Stimulated activated CD8-positive, alpha-beta memory T cell treated with anti-CD3 and anti-CD28 coated beads, Interleukin-15, amount 100 ng/mL, for 1 hour (primary cell): ENCODE data around the gene JUN.

Experiments
- DNase-seq: peaks from one replicate; pipeline ENCODE4 v3.0.0-alpha.2; 2020; ENCODE audit warnings: low read depth

The JUN gene

GRCh38 chr1:58762806-58763205, 21.0 kb downstream of the JUN start:
- DNase-seq: no peak

GRCh38 chr1:58755468-58755872, 28.4 kb downstream of the JUN start:
- no peak for DNase-seq

GRCh38 chr1:58754683-58755467, 29.0 kb downstream of the JUN start:
- DNase-seq: no peak

DNA sequence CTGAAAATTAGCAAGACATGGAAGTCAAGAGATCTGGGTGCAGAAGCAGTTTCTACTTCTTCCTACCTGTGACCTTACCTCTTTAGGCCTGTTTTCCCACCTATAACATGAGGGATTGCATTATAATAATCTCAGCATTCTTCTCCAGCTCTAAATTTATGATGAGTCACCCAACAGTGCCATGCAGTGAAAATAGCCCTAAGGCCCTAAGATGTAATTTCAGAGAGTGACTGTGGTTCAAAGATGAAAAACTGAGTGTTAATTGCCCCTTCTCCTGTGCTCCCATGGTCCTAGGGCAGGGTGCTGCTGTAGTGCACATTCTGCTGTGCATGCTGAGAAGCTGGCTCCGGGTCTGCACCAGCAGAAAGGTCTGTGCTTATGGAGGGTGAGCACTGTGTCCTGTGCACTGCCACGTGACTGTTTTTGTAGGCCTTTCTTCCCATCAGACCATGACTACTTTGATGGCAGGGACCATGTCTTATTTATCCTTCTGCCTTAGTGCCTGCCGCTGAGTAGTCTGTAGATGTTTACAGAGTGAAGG, 29.7 kb downstream of the JUN start:
- no peak for DNase-seq

DNA sequence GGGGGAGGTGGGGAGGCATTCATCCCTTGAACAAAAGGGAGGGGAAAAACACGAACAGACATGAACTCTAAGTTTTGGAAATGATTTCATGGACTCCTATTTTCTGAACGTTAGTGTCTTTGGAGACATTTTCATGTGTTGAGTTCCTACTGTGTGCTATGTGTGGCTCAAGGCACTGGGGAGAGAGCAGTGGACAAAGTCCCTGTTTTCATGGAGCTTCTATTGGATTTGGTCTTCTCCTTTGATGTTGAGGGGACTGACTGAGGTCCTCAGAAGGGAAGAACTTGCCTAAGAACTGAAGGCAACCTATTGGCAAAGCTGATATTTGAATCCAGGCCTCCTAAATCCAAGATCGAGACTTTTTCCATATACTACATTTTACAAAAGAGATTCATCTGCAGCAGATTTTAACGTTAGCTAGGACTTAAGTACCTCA, 30.4 kb downstream of the JUN start:
- DNase-seq: no peak

DNA sequence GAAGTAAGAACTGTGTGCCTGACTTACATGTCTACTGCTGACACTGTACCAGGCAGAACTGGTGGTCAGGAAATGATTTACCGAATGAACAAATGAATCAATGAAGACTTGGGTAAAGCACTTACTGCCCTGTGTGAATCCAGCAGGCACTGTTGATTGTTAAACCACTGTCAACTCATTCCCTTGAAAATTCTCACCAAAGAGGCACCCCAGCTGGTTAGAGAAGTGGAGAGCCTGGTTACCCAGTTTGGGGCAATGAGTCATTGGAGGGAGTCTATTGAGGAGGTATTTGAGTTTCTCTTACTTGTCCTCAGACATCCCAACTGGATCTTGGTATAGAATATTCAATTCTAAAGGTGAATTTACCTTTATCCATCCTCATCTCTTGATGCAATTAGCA, 34.2 kb downstream of the JUN start:
- no peak for DNase-seq

DNA sequence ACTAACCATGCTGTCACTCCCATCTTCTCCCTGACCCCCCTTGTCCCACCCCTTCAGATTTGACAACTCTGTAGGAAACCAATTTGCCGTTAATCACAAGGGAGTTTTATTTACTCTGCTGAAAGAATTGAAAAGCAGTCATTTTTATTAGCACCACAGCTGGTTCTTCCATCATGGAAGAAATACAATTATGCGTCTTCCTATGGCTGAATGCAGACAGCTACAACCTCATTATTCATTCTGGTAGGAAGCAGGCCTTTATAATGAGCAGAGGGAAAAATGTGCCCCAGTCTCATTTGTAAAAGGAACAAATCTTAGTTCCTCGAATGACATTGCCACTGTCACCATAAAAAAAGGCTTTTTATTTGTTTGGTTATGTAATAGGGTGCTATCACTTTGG, 35.2 kb downstream of the JUN start:
- no peak for DNase-seq

- no peak for DNase-seq
Measured at GRCh38 chr1:58746757-58747156, 37.1 kb downstream of the JUN start.

GRCh38 chr1:58746182-58746581, 37.7 kb downstream of the JUN start:
- DNase-seq: no peak

- DNase-seq: no peak
Measured at GRCh38 chr1:58745666-58746065, 38.2 kb downstream of the JUN start.

- DNase-seq: no peak
Measured at GRCh38 chr1:58745117-58745516, 38.7 kb downstream of the JUN start.

GRCh38 chr1:58741678-58742553, 41.9 kb downstream of the JUN start:
- DNase-seq: no peak

GRCh38 chr1:58739856-58740466, 43.9 kb downstream of the JUN start:
- no peak for DNase-seq

- no peak for DNase-seq
Measured at GRCh38 chr1:58738876-58739275, 45.0 kb downstream of the JUN start.

DNA sequence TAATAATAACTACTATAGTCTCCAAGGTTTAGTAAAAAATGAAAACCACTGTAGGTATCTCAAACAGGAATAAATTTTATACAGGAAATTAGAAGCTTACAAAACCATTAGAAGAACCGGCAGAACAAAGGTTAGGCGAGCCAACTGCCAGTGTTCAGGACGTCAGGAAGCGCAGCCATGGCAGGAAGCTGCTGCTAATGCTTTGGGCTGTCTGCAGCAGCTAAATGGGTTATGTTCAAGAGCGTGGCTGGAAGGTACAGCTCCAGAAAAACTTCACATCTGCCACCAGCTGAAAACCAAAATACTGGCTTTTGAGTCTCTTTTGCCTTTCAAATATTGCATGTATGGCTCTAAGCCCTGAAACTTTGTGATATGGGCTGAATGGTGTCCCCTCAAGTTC, 48.3 kb downstream of the JUN start:
- DNase-seq: no peak

- DNase-seq: no peak
Measured at GRCh38 chr1:58734630-58735029, 49.2 kb downstream of the JUN start.

DNA sequence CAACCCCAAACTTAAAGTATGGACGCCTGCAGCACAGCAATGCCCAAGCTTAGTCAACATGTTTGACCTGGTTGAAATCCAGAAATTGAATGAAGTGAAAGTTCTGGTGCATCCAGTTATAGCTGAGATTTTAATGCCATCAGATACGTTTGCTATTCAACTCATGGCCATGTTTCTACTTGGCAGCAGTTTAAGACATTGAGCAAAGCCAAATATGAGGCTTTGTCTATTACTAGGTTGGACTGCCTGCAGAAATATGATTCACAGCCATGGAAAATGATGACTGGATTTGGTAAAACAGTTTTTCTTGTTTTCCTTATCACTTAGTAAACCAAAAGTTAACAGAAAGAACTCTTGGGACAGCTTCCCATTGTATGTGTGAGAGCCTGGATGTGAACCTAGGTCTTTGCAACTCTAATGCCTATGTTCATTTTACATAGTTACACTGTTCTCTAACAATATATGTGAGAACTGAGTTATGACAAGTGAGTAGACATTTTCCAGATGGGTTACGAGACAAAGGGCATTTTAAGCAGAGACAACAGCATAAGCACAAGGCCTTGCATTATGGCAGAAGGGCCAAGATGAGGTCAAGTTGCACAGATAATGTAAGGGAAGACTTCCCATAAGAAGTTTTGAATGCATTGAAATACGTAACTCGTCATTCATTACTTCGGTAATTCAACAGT, 51.6 kb downstream of the JUN start:
- no peak for DNase-seq
